HEK293 (cell line): ENCODE data around the gene RTP3.

Experiments used
- CTCF ChIP-seq: fragments of 450-650 bp; formaldehyde crosslinking; IDR thresholded peaks from 2 replicates; pipeline ENCODE4 v1.5.1; 2016; ENCODE audit warnings: missing biosample characterization, missing genetic modification characterization
- PRDM1 ChIP-seq: fragments of 450-650 bp; formaldehyde crosslinking; IDR thresholded peaks from 2 replicates; pipeline ENCODE4; 2016; ENCODE audit warnings: missing biosample characterization, missing genetic modification characterization
- PRDM6 ChIP-seq: fragments of 450-650 bp; formaldehyde crosslinking; IDR thresholded peaks from 2 replicates; pipeline ENCODE4 v1.5.1; 2017; ENCODE audit warnings: missing biosample characterization, missing genetic modification characterization
- ZNF776 ChIP-seq: fragments of 450-650 bp; formaldehyde crosslinking; IDR thresholded peaks from 2 replicates; pipeline ENCODE4 v1.5.0; 2017; ENCODE audit warnings: missing biosample characterization, missing genetic modification characterization, borderline replicate concordance
- ZNF830 ChIP-seq: fragments of 450-650 bp; IDR thresholded peaks from 2 replicates; pipeline ENCODE4 v1.5.0; 2018; ENCODE audit warnings: missing biosample characterization, missing genetic modification characterization, low read depth, mild to moderate bottlenecking, moderate library complexity
- ZSCAN5A ChIP-seq: fragments of 450-650 bp; formaldehyde crosslinking; IDR thresholded peaks from 2 replicates; pipeline ENCODE4 v1.5.1; 2016; ENCODE audit warnings: missing biosample characterization, missing genetic modification characterization

- TF ChIP-seq PRDM6 (tag by site-specific recombination) (no peak), ZNF830 (tag by site-specific recombination) (no peak), CTCF (tag by site-specific recombination) (no peak), ZNF776 (tag by site-specific recombination) (no peak), PRDM1 (tag by site-specific recombination) (no peak), ZSCAN5A (no peak)
These were observed 12.6 kb upstream of the RTP3 start for GRCh38 chr3:46484911-46485778.
